ENCODE results near the gene KRTAP10-6.
"Not testable (repeated sequence)": the region's sequence is repeated elsewhere in the genome, so short reads cannot be mapped to it uniquely, and the experiment has no call there.

GRCh38 chr21:44638506-44639330 is 46.4 kb upstream of the KRTAP10-6 start:
- TF ChIP-seq CTCF, POLR2A (IDR thresholded peaks at IDR 0.05): not testable (repeated sequence)

All from testis (tissue), 2 donors.